ENCODE data around the gene KIAA1755.
A peak's percentile ranks its signal among the peaks of the same experiment; 100 is the strongest.
"Not testable (repeated sequence)": the region's sequence is repeated elsewhere in the genome, so short reads cannot be mapped to it uniquely, and the experiment has no call there.

Gene KIAA1755

DNA sequence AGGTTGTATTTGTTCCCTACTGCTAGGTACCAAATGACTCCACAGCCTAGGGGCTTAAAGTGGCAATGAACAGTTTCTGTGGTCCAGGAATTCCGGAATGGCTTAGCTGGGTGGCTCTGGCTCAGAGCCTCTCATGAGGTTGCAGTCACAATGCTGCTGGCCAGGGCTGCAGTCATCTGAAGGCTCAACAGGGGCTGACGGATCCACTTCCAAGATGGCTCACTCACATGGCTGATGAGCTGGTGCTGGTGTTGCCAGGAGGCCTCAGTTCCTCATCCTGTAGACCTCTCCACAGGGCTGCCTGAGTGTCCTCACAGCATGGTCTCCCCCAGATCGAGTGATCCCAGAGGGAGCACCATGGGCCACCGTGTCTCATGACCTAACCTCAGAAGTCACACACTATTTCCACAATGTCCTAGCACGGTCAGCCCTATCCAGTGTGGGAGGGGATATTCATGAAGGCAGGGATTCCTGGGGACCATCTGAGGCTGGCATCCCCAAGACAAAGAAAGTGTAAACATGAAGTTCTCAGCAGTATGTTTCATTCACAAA is 24.4 kb upstream of the KIAA1755 start:
- Mint-ChIP-seq H3K36me3 (ENCODE audit: low read depth) (no peaks in the 10 kb centered on the region), H3K9me3 (peaks cover 12% of the 10 kb centered on the region), H3K27ac (no peak overlapping the region), H3K27me3 (ENCODE audit: low read depth) (peaks cover 8% of the 10 kb centered on the region), H3K4me3 (no peak overlapping the region), H3K4me1 (peaks cover 68% of the 10 kb centered on the region)
- TF ChIP-seq, protein P1, sequence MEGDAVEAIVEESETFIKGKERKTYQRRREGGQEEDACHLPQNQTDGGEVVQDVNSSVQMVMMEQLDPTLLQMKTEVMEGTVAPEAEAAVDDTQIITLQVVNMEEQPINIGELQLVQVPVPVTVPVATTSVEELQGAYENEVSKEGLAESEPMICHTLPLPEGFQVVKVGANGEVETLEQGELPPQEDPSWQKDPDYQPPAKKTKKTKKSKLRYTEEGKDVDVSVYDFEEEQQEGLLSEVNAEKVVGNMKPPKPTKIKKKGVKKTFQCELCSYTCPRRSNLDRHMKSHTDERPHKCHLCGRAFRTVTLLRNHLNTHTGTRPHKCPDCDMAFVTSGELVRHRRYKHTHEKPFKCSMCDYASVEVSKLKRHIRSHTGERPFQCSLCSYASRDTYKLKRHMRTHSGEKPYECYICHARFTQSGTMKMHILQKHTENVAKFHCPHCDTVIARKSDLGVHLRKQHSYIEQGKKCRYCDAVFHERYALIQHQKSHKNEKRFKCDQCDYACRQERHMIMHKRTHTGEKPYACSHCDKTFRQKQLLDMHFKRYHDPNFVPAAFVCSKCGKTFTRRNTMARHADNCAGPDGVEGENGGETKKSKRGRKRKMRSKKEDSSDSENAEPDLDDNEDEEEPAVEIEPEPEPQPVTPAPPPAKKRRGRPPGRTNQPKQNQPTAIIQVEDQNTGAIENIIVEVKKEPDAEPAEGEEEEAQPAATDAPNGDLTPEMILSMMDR (IDR thresholded peaks at IDR 0.05; ENCODE audit: unreplicated experiment in 3 of 3), result no peak

DNA sequence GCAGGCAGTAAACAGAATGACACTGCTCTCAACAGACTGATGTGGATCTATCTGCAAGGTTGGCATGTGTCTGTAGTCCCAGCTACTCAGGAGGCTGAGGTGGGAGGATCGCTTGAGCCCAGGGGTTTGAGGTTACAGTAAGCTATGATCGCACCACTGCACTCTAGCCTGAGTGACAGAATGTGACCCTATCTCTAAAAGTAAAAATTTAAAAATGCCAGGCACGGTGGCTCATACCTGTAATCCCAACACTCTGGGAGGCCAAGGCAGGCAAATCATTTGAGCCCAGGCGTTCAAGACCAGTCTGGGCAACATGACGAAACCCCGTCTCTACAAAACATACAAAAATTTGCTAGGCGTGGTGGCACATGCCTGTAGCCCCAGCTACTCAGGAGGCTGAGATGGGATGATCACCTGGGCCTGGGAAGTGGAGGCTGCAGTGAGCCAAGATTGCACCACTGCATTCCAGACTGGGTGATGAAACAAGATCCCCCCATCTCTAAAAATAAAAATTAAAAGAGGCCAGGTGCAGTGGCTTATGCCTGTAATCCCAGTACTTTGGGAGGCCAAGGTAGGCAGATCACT is 23.6 kb upstream of the KIAA1755 start:
- peaks cover 12% of the 10 kb centered on the region for H3K9me3 Mint-ChIP-seq
- peaks cover 76% of the 10 kb centered on the region for H3K4me1 Mint-ChIP-seq
- H3K27me3 Mint-ChIP-seq (ENCODE audit: low read depth); H3K4me3 Mint-ChIP-seq; H3K36me3 Mint-ChIP-seq (ENCODE audit: low read depth): not testable (repeated sequence)
- H3K27ac Mint-ChIP-seq, result peak overlapping the region in 2 of 3 experiments; percentile 65 to 88

- Mint-ChIP-seq H3K36me3 (ENCODE audit: low read depth) (no peaks in the 10 kb centered on the region), H3K4me1 (peaks cover 77% of the 10 kb centered on the region), H3K4me3 (no peak overlapping the region), H3K27me3 (ENCODE audit: low read depth) (peaks cover 9% of the 10 kb centered on the region), H3K27ac (peak overlapping the region in 2 of 3 experiments; percentile 65 to 88), H3K9me3 (peaks cover 12% of the 10 kb centered on the region)
- TF ChIP-seq, protein P1 (IDR thresholded peaks at IDR 0.05; ENCODE audit: unreplicated experiment in 3 of 3), result no peak
These were observed 22.7 kb upstream of the KIAA1755 start for GRCh38 chr20:38283236-38283635.

- H3K4me1 Mint-ChIP-seq, result peaks cover 71% of the 10 kb centered on the region
- not testable (repeated sequence) for H3K36me3 Mint-ChIP-seq (ENCODE audit: low read depth); H3K27me3 Mint-ChIP-seq (ENCODE audit: low read depth); H3K4me3 Mint-ChIP-seq
- peak overlapping the region in 2 of 3 experiments; percentile 76 to 88 for H3K27ac Mint-ChIP-seq
- peaks cover 12% of the 10 kb centered on the region for H3K9me3 Mint-ChIP-seq
These were observed 20.8 kb upstream of the KIAA1755 start for GRCh38 chr20:38281176-38281915.

- H3K27ac Mint-ChIP-seq, result peak overlapping the region; percentile 43 to 92 (median 76)
- peaks cover 65% of the 10 kb centered on the region for H3K4me1 Mint-ChIP-seq
- H3K36me3 Mint-ChIP-seq (ENCODE audit: low read depth), result no peaks in the 10 kb centered on the region
- peaks cover 9% of the 10 kb centered on the region for H3K9me3 Mint-ChIP-seq
- TF ChIP-seq, protein P1 (IDR thresholded peaks at IDR 0.05; ENCODE audit: unreplicated experiment in 3 of 3), result no peak
- H3K4me3 Mint-ChIP-seq, result peak overlapping the region in 1 of 3 experiments; percentile 36
- H3K27me3 Mint-ChIP-seq (ENCODE audit: low read depth), result peaks cover 6% of the 10 kb centered on the region
These were observed 18.2 kb upstream of the KIAA1755 start for GRCh38 chr20:38278763-38279162.

DNA sequence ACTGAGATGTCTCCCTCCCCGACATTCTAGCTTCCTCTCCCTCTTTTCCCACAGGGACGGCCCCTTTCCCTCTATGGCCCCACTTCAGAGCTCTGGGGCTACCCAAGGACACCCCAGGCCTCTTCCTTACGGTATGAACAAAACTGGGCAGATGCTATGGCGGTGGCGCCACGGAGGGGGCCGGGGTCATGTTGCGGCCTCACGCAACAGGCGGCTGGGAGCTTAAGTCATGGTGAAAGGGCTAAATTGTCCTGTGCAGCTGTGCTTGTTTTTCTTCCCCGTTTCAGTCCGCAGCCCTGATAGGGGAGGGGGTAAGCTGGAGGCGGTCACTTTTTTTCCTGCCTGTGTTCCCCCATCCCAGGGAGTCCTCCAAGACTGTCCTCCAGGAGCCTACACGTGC is 17.6 kb upstream of the KIAA1755 start:
- TF ChIP-seq, protein P1 (IDR thresholded peaks at IDR 0.05; ENCODE audit: unreplicated experiment in 3 of 3), result no peak
- Mint-ChIP-seq H3K27ac (peak overlapping the region; percentile 76 to 92 (median 79)), H3K27me3 (ENCODE audit: low read depth) (peaks cover 6% of the 10 kb centered on the region), H3K36me3 (ENCODE audit: low read depth) (no peaks in the 10 kb centered on the region), H3K4me3 (peak overlapping the region in 2 of 3 experiments; percentile 27 to 53), H3K4me1 (peaks cover 59% of the 10 kb centered on the region), H3K9me3 (peaks cover 9% of the 10 kb centered on the region)
